Measurements from ENCODE around the gene LPCAT3. TPM values are rescaled to one million over a fixed set of nuclear protein-coding genes. Genes with fewer than 3 reads are reported as not detected.

LPCAT3 gene
- total RNA-seq, 2 donors from 2014 or later, result 33.6 to 86.7 TPM

DNA sequence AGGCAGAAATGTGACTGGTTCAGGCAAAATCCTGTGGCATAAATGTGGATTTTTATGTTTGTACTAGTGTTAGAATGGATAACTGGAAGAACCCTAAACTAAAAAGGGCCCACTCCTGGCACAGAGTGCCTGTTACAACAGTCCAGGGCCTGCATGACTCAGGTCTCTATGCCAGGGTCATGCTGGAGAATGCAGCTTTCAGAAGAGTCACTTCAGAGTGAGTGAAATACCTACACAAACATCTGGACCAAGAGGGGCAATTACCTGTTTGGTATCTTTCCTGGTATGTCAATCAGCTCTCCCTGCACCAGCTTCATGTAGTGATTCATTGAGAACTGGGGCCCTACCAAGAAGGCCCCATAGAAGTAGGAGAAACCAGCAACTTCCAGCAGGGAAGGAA is 37.5 kb downstream of the LPCAT3 start:
- no peaks in the 10 kb centered on the region for H3K4me1 ChIP-seq (ENCODE audit: control insufficient read depth, insufficient read depth, low read length)
- peaks cover 67% of the 10 kb centered on the region for H3K36me3 Mint-ChIP-seq (ENCODE audit: low read depth)

DNA sequence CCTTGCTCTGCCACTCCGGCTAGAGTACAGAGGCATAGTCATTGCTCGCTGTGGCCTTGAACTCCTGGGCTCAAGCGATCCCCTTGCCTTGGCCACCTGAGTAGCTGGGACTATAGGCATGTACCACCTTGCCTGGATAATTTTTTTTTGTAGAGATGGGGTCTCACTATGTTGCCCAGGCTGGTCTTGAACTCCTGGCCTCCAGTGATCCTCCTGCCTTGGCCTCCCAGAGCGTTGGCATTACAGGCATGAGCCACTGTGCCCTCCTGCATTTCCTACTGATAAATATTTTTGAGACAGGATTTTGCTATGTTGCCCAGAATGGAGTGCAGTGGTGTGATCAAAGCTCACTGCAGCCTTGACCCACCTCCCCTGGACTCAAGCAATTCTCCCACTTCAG is 38.2 kb downstream of the LPCAT3 start:
- Mint-ChIP-seq H3K4me1 (no peaks in the 10 kb centered on the region), H3K4me3 (no peak overlapping the region), H3K27ac (no peak overlapping the region), H3K27me3 (ENCODE audit: insufficient read depth) (no peaks in the 10 kb centered on the region), H3K9me3 (no peaks in the 10 kb centered on the region), H3K36me3 (ENCODE audit: low read depth) (peaks cover 73% of the 10 kb centered on the region)
- DNase-seq, result no peak
- H3K4me1 ChIP-seq (ENCODE audit: control insufficient read depth, insufficient read depth, low read length), result no peaks in the 10 kb centered on the region
- H3K9me3 ChIP-seq (ENCODE audit: control insufficient read depth, low read length), result no peaks in the 10 kb centered on the region
- no peak overlapping the region for H3K4me3 ChIP-seq (ENCODE audit: low read length)
- TF ChIP-seq, protein P1, sequence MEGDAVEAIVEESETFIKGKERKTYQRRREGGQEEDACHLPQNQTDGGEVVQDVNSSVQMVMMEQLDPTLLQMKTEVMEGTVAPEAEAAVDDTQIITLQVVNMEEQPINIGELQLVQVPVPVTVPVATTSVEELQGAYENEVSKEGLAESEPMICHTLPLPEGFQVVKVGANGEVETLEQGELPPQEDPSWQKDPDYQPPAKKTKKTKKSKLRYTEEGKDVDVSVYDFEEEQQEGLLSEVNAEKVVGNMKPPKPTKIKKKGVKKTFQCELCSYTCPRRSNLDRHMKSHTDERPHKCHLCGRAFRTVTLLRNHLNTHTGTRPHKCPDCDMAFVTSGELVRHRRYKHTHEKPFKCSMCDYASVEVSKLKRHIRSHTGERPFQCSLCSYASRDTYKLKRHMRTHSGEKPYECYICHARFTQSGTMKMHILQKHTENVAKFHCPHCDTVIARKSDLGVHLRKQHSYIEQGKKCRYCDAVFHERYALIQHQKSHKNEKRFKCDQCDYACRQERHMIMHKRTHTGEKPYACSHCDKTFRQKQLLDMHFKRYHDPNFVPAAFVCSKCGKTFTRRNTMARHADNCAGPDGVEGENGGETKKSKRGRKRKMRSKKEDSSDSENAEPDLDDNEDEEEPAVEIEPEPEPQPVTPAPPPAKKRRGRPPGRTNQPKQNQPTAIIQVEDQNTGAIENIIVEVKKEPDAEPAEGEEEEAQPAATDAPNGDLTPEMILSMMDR (conservative IDR thresholded peaks at IDR 0.05), result no peak
- H3K36me3 ChIP-seq (ENCODE audit: control insufficient read depth, insufficient read depth, low read length), result peaks cover 72% of the 10 kb centered on the region
- no peak overlapping the region for H3K27ac ChIP-seq (ENCODE audit: low read depth, low read length)
- WGBS, 2 experiments (ENCODE audit: insufficient coverage in 1 of 2, insufficient read length in 1 of 2), result 80 to 93% methylated on average over 1 to 4 of the region's 4 CpGs
- H3K27me3 ChIP-seq (ENCODE audit: control insufficient read depth, insufficient read depth, low read length, poor library complexity, severe bottlenecking), result no peaks in the 10 kb centered on the region
- H3K9ac ChIP-seq (ENCODE audit: extremely low read depth, low read length, poor library complexity, severe bottlenecking), result no peak overlapping the region

More for the DNA sequence above, 37.5 kb downstream of the LPCAT3 start:
- DNase-seq, result no peak
- Histone ChIP-seq H3K27me3 (ENCODE audit: control insufficient read depth, insufficient read depth, low read length, poor library complexity, severe bottlenecking) (no peaks in the 10 kb centered on the region), H3K36me3 (ENCODE audit: control insufficient read depth, insufficient read depth, low read length) (peaks cover 68% of the 10 kb centered on the region), H3K9me3 (ENCODE audit: control insufficient read depth, low read length) (no peaks in the 10 kb centered on the region), H3K9ac (ENCODE audit: extremely low read depth, low read length, poor library complexity, severe bottlenecking) (no peak overlapping the region), H3K27ac (ENCODE audit: low read depth, low read length) (no peak overlapping the region), H3K4me3 (ENCODE audit: low read length) (no peak overlapping the region)
- Mint-ChIP-seq H3K4me3 (no peak overlapping the region), H3K27ac (no peak overlapping the region), H3K4me1 (no peaks in the 10 kb centered on the region), H3K9me3 (no peaks in the 10 kb centered on the region), H3K27me3 (ENCODE audit: insufficient read depth) (no peaks in the 10 kb centered on the region)
- TF ChIP-seq, protein P1 (conservative IDR thresholded peaks at IDR 0.05), result no peak

DNA sequence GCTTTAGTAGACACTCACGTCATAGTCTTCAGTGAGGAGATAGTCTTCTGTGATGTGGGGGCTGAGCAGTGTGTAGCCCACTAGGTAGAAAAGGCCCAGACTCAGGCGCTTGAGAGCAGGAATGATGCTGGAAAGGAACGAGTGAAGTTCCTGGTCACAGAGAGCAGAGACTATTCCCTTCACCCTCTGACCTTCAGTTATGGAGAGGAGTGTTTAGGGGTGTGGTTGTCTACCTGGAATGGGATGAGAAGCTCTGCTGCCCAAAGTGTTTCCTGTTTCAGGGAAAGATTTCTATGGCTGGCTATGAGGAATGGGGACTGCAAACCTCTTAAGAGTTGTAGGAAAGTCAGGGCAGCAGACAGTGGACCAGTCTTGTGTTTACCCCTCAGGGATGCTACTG is 38.8 kb downstream of the LPCAT3 start:
- H3K36me3 ChIP-seq (ENCODE audit: control insufficient read depth, insufficient read depth, low read length), result peaks cover 78% of the 10 kb centered on the region
- no peak overlapping the region for H3K9ac ChIP-seq (ENCODE audit: extremely low read depth, low read length, poor library complexity, severe bottlenecking)
- H3K4me3 Mint-ChIP-seq, result no peak overlapping the region
- no peak for DNase-seq
- no peak overlapping the region for H3K27ac Mint-ChIP-seq
- H3K9me3 ChIP-seq (ENCODE audit: control insufficient read depth, low read length), result no peaks in the 10 kb centered on the region
- H3K36me3 Mint-ChIP-seq (ENCODE audit: low read depth), result peaks cover 79% of the 10 kb centered on the region
- no peak overlapping the region for H3K27ac ChIP-seq (ENCODE audit: low read depth, low read length)
- H3K4me3 ChIP-seq (ENCODE audit: low read length), result no peak overlapping the region
- 92 to 100% methylated on average over 3 of the region's 3 CpGs for WGBS, 2 experiments (ENCODE audit: insufficient coverage in 1 of 2, insufficient read length in 1 of 2)
- no peaks in the 10 kb centered on the region for H3K27me3 Mint-ChIP-seq (ENCODE audit: insufficient read depth)
- no peaks in the 10 kb centered on the region for H3K9me3 Mint-ChIP-seq
- H3K27me3 ChIP-seq (ENCODE audit: control insufficient read depth, insufficient read depth, low read length, poor library complexity, severe bottlenecking), result no peaks in the 10 kb centered on the region
- H3K4me1 ChIP-seq (ENCODE audit: control insufficient read depth, insufficient read depth, low read length), result no peaks in the 10 kb centered on the region
- H3K4me1 Mint-ChIP-seq, result no peaks in the 10 kb centered on the region
- TF ChIP-seq, protein P1 (conservative IDR thresholded peaks at IDR 0.05), result no peak

Data from endodermal cell (in vitro differentiated cells).